DMS114 treated with DMSO at 0.1 percent for 48 hours (cell line): Measurements from ENCODE around the gene ROBO1.
"Not testable (repeated sequence)": the region's sequence is repeated elsewhere in the genome, so short reads cannot be mapped to it uniquely, and the experiment has no call there.

Experiments
- DNase-seq: peaks from one replicate; lab custom pipeline; 2025; ENCODE audit not compliant: unreplicated experiment; lab: John Stamatoyannopoulos, UW

ROBO1 gene

DNA sequence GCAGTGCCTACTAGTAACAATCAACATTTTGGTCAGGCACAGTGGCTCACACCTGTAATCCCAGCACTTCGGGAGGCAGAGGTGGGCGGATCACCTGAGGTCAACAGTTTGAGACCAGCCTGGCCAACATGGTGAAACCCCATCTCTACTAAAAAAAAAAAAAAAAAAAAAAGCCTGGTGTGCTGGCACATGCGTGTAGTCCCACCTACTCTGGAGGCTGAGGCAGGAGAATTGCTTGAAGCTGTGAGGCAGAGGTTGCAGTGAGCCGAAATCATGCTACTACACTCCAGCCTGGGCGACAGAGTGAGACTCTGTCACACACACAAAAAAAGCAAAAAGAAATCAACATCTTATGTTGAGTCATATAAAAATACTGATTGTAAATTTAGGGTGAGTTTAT, 1043.4 kb downstream of the ROBO1 start:
- not testable (repeated sequence) for DNase-seq

DNA sequence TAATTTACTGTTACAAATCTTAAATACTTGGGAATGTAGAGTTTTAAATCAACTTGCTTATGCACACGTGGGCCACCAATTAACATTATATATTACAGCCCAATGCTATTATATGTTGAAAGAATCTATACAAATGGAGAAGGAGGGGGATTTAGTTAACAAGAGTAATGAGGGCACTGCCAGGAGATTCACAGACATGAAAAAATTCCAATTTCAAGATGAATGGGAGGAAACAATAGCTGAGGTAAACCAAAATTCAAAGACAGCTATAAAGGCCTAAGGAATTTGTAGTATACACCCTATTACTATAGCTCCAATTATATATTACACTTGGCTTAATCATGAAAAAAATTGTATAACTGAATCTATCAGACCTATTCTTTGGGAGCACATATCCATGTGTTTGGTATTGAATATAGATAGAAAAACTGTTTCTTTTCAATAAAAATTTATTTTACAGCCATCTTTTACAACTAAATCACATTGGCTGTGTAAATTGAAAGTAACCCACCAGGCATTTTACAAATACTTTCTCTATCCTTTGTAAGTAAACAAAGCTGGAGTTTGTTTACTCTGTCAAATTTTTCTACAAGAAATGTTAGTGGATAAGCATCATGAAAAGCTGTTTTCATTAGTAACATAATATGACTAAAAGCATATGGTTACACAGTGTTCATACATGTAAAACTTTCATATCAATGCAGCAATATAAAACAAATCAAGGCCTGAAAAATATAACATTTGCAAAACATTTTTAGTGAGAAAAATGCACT, 1045.8 kb downstream of the ROBO1 start:
- no peak for DNase-seq

GRCh38 chr3:78718707-78719106, 1049.1 kb downstream of the ROBO1 start:
- DNase-seq, result no peak

GRCh38 chr3:78717041-78717440, 1050.8 kb downstream of the ROBO1 start:
- DNase-seq, result no peak

DNA sequence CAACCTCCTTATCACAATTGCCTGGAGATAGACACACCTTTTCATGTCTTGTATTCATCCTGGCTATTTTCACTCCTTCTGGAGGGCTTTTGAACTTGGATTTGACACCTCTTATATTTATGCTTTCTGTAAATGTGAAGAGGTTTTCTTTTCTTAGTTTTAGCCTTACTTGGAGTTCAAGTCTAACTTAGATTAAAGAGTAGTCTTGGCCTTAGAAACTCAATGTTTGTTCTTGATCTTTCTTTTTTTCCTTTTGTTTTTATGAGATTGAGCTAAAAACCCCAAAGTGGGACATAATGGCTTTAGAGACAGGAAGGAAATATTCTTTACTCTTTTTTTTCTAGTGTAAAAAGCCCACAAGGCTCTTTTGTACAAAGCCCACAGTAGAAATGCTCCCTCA, 1054.9 kb downstream of the ROBO1 start:
- no peak for DNase-seq

DNA sequence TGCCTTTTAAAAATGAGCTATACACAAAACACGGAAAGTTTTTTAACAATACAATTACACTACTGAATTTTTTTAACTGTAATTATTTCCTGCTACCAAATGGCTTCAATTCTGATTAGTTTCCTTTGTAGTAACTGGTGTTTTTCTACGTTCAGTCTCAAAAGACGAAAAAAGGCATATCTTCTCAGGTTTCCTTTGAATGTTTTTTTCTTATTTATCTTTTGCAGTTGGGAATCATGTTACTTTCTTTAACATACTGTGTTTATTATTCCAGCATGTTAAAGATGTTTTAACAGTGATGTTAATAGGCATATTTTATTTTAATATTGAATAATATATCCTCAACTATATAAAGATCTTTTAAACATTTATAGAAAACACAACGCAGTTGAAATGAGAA, 1055.5 kb downstream of the ROBO1 start:
- no peak for DNase-seq

- DNase-seq, result no peak
Observed at GRCh38 chr3:78708565-78709073, 1059.2 kb downstream of the ROBO1 start.

GRCh38 chr3:78707609-78708008, 1060.2 kb downstream of the ROBO1 start:
- DNase-seq, result no peak

DNA sequence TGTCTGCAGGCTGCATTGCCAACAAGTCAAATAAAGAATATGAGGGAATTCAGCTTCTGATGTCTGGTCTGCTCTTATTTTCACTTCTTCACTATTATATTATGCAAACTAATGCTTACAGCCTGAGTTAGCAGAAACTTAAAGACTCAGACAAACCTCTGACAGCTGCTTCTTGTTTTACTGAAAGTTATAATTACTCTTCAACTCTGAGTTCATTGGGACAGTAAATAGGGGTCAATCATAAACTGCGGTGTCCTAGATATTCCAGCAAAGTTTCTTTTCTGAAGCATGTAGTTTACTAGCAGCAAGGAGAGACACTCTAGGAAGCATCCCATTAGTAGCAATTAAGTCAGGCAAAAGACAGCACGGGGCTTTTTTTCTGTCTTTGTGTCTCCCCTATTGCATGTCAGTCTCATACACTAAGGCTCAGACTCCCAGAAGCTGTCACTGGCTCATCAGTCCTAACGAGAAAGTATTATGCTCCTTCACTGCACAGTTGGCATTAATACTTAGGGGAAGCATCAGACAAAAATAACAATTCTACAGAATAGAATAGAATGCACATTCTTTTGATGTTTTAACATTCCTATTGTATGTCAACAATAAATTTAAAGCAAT, 1060.8 kb downstream of the ROBO1 start:
- DNase-seq, result no peak

DNA sequence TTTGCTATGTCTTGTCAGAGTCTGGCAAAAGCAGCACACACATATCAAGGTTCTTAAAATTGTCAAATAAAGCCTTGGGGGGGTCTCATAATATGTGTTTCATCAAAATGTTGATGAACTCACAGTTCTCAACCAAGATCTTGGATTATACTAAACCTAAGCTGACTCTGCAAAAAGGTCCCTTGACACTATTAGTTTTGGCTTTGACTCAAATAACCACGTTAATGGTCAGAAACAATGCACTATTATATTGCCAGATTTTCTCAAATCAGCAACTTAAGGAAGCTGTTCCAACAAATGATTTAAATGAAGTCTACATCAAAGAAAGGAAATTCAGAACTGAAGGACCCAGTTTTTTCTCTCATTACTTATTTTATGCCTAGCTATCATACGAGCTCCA, 1063.9 kb downstream of the ROBO1 start:
- no peak for DNase-seq

GRCh38 chr3:78701537-78701936, 1066.3 kb downstream of the ROBO1 start:
- DNase-seq, result no peak

- no peak for DNase-seq
Observed at GRCh38 chr3:78698431-78698830, 1069.4 kb downstream of the ROBO1 start.

- no peak for DNase-seq
Observed at GRCh38 chr3:78697426-78697825, 1070.4 kb downstream of the ROBO1 start.

GRCh38 chr3:78690766-78691165, 1077.0 kb downstream of the ROBO1 start:
- DNase-seq, result no peak

- DNase-seq, result no peak
Observed at GRCh38 chr3:78689378-78689777, 1078.4 kb downstream of the ROBO1 start.

DNA sequence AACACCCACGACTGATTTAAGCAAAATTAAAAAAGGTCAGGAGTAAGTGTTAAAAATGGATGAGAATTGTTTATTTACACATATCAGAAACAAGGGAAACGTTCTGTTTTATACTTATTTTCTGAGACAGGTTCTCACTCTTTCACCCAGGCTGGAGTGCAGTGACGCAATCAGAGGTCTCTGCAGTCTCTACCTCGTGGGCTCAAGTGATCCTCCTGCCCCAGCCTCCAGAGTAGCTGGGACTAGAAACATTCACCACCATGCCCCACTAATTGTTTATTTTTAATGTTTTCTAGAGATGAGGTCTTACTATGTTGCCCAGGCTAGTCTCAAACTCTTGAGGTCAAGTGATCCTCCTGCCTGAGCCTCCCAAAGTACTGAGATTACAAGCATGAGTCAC, 1080.3 kb downstream of the ROBO1 start:
- no peak for DNase-seq

DNA sequence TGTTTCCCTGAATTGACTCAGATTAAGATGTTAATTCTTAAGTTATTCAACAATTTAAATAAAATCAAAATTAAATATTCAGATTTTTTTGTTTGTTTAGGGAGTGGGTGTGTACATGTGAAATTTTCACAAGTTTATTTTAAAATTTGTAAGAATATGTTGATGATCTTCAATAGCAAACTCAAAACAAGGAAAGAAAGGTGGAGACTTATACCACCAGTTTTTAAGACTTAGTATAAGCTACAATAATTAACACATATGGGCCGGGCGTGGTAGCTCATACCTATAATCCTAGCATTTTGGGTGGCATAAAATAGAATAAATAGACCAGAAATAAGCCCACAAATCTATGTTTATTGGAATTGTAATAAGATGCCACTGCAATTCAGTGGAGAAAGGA, 1084.5 kb downstream of the ROBO1 start:
- DNase-seq, result no peak

DNA sequence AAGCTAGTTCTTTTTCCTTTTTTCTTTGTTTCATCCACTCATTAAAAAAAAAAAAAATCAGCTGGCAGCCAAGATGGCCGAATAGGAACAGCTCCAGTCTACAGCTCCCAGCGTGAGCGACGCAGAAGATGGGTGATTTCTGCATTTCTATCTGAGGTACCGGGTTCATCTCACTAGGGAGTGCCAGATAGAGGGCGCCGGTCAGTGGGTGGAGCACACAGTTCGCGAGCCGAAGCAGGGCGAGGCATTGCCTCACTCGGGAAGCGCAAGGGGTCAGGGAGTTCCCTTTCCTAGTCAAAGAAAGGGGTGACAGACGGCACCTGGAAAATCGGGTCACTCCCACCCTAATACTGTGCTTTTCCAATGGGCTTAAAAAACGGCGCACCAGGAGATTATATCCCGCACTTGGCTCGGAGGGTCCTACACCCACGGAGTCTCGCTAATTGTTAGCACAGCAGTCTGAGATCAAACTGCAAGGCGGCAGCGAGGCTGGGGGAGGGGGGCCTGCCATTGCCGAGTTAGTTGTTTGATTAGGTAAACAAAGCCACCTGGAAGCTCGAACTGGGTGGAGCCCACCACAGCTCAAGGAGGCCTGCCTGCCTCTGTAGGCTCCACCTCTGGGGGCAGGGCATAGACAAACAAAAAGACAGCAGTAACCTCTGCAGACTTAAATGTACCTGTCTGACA, 1092.5 kb downstream of the ROBO1 start:
- DNase-seq, result not testable (repeated sequence)

DNA sequence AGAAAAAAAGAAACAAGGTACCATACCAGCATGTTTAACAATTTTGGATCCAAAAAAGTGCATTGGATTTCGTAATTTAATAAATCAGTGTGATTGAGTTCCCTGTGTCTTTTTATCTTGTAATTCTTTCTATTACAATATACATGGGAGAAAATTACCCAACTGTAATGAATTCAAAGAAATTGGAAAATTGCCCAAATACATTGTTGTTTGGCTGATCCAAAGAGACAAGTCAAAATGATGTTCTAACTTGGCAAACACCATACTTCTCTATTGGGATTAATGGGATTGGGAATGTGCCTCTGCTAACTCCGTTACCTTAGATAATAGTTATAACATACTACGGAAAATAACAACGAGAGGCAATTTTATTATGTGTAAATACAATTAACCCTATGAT, 1097.1 kb downstream of the ROBO1 start:
- DNase-seq, result no peak

- no peak for DNase-seq
Observed at GRCh38 chr3:78670094-78670493, 1097.7 kb downstream of the ROBO1 start.

DNA sequence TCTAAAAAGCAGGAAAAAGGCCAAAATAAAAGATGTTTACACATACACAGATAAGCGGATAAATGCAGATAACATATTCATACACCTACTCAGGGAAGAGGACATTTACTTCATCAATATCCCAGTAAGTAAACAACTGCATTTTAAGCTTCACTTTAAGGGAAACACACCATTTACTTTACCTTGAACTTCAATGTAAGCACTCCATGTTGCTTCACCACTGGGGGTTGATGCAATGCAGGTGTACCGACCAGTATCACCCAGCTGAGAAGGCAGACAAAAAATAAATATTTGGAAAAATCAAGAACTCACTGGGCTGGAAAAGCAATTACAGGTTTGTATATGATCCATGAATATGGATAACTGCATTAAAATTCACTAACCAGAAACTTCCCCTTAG, 1099.5 kb downstream of the ROBO1 start:
- no peak for DNase-seq

GRCh38 chr3:78666470-78666800, 1101.4 kb downstream of the ROBO1 start:
- no peak for DNase-seq
